ENCODE measurements around the gene ARID5B.

GRCh38 chr10:61985715-61986114 lies 84.2 kb downstream of the ARID5B start:
- TF ChIP-seq CTCF (IDR thresholded peaks at IDR 0.05), result no peak
- TF ChIP-seq POLR2A (IDR thresholded peaks at IDR 0.05), result no peak
